Kidney glomerular epithelial cell (primary cell): ENCODE data around the gene APEX2.
"Not testable (repeated sequence)": the region's sequence is repeated elsewhere in the genome, so short reads cannot be mapped to it uniquely, and the experiment has no call there.

ENCODE experiments used
- DNase-seq: peaks from one replicate; lab custom pipeline; 2025; lab: John Stamatoyannopoulos, UW

APEX2 gene

GRCh38 chrX:54999717-55000598, at the start of gene APEX2:
APEX2 (plus strand) TSS chrX:55000363; CDS start chrX:55000423, 60 bp downstream.
- peak; percentile 78 for DNase-seq

- no peak for DNase-seq
Measured at GRCh38 chrX:54950730-54951375, 49.3 kb upstream of the APEX2 start.

GRCh38 chrX:54961750-54962149, 38.4 kb upstream of the APEX2 start:
- no peak for DNase-seq

GRCh38 chrX:54964766-54965497, 35.2 kb upstream of the APEX2 start:
- no peak for DNase-seq

GRCh38 chrX:54977387-54977786, 22.8 kb upstream of the APEX2 start:
- DNase-seq: no peak

- peak; percentile 43 for DNase-seq
Measured at GRCh38 chrX:54978448-54978847, 21.7 kb upstream of the APEX2 start.

GRCh38 chrX:54979432-54979831, 20.7 kb upstream of the APEX2 start:
- DNase-seq: no peak

- no peak for DNase-seq
Measured at GRCh38 chrX:54980334-54980733, 19.8 kb upstream of the APEX2 start.

GRCh38 chrX:54983306-54983705, 16.9 kb upstream of the APEX2 start:
- DNase-seq: not testable (repeated sequence)

- no peak for DNase-seq
Measured at GRCh38 chrX:54991706-54992105, 8.5 kb upstream of the APEX2 start.

GRCh38 chrX:54992911-54993622, 7.1 kb upstream of the APEX2 start:
- no peak for DNase-seq

GRCh38 chrX:54994099-54994498, 6.1 kb upstream of the APEX2 start, which contains the start of gene PFKFB1:
PFKFB1 (minus strand) TSS chrX:54994188; CDS start chrX:54994007, 181 bp downstream.
- DNase-seq: no peak

- DNase-seq: no peak
Measured at GRCh38 chrX:54994668-54995351, 5.4 kb upstream of the APEX2 start.

- no peak for DNase-seq
Measured at GRCh38 chrX:54995621-54996020, 4.5 kb upstream of the APEX2 start.

GRCh38 chrX:55004231-55004630, 4.1 kb downstream of the APEX2 start:
- no peak for DNase-seq

- DNase-seq: no peak
Measured at GRCh38 chrX:55005256-55005655, 5.1 kb downstream of the APEX2 start.

- DNase-seq: no peak
Measured at GRCh38 chrX:55006827-55007621, 6.9 kb downstream of the APEX2 start.

GRCh38 chrX:55007656-55008055, 7.5 kb downstream of the APEX2 start:
- peak; percentile 0 for DNase-seq

- DNase-seq: no peak
Measured at GRCh38 chrX:55008571-55009358, 8.6 kb downstream of the APEX2 start.

GRCh38 chrX:55011294-55011693, 11.1 kb downstream of the APEX2 start:
- no peak for DNase-seq
